ENCODE data around the gene TNK1.

The TNK1 gene

GRCh38 chr17:7354262-7354843 is 26.5 kb upstream of the TNK1 start:
- H3K9me3 ChIP-seq (ENCODE audit: low read length) = no peaks in the 10 kb centered on the region
- peaks cover 5% of the 10 kb centered on the region; the same call in 1 of the 2 replicates for H3F3A ChIP-seq (ENCODE audit: insufficient read depth, low read length)
- peaks cover 35% of the 10 kb centered on the region for H3K4me1 ChIP-seq (ENCODE audit: insufficient read depth, low read length, severe bottlenecking)
- peaks cover 5% of the 10 kb centered on the region; the same call in 1 of the 2 replicates for H3K27me3 ChIP-seq (ENCODE audit: insufficient read depth, low read length)
- no peak overlapping the region for H3K4me2 ChIP-seq (ENCODE audit: low read length)
- H3K27ac ChIP-seq (ENCODE audit: low read depth, low read length, poor library complexity, severe bottlenecking) = no peak overlapping the region
- no peaks in the 10 kb centered on the region for H3K36me3 ChIP-seq (ENCODE audit: insufficient read depth, low read length)
- H4K20me1 ChIP-seq (ENCODE audit: insufficient read depth, low read length) = no peaks in the 10 kb centered on the region
- H3K9ac ChIP-seq (ENCODE audit: low read length) = no peak overlapping the region
- no peak for TF ChIP-seq EZH2 (IDR thresholded peaks at IDR 0.05; ENCODE audit: borderline replicate concordance, low read length)
- TF ChIP-seq, protein P1, sequence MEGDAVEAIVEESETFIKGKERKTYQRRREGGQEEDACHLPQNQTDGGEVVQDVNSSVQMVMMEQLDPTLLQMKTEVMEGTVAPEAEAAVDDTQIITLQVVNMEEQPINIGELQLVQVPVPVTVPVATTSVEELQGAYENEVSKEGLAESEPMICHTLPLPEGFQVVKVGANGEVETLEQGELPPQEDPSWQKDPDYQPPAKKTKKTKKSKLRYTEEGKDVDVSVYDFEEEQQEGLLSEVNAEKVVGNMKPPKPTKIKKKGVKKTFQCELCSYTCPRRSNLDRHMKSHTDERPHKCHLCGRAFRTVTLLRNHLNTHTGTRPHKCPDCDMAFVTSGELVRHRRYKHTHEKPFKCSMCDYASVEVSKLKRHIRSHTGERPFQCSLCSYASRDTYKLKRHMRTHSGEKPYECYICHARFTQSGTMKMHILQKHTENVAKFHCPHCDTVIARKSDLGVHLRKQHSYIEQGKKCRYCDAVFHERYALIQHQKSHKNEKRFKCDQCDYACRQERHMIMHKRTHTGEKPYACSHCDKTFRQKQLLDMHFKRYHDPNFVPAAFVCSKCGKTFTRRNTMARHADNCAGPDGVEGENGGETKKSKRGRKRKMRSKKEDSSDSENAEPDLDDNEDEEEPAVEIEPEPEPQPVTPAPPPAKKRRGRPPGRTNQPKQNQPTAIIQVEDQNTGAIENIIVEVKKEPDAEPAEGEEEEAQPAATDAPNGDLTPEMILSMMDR (IDR thresholded peaks at IDR 0.05; ENCODE audit: low read length) = no peak
- H3K79me2 ChIP-seq (ENCODE audit: insufficient read depth, low read length) = no peaks in the 10 kb centered on the region
- H2AFZ ChIP-seq (ENCODE audit: low read length) = no peak overlapping the region
- no peak overlapping the region for H3K4me3 ChIP-seq (ENCODE audit: low read depth, low read length, poor library complexity, severe bottlenecking)
- H3K9me2 ChIP-seq (ENCODE audit: low read depth, low read length) = no peaks in the 10 kb centered on the region

DNA sequence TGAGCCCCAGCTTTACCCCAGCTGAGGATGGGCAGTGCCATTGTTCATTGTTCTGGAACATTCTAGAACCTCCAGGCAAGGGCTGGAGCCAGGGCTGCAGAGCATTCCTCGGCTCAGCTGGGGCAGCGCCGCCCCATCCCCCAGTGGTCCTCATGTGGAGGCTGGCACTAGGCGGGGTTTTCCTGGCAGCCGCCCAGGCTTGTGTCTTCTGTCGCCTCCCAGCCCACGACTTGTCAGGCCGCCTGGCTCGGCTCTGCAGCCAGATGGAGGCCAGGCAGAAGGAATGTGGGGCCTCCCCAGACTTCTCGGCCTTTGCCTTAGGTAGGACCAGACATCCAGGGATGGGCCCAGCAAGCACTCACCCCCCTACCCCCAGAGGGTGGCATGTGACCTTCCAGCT is 25.8 kb upstream of the TNK1 start, which contains the start of gene TMEM95:
TMEM95 (plus strand) TSS at position 104 of the 400 bp plus-strand sequence; CDS start at position 153, 49 bp downstream.
- Histone ChIP-seq H3K27ac (ENCODE audit: low read depth, low read length, poor library complexity, severe bottlenecking) (no peak within 1 kb of the TSS), H3K4me3 (ENCODE audit: low read depth, low read length, poor library complexity, severe bottlenecking) (no peak within 1 kb of the TSS)

GRCh38 chr17:7355573-7355972 is 25.3 kb upstream of the TNK1 start:
- Histone ChIP-seq H3F3A (ENCODE audit: insufficient read depth, low read length) (no peaks in the 10 kb centered on the region), H3K79me2 (ENCODE audit: insufficient read depth, low read length) (no peaks in the 10 kb centered on the region), H3K9ac (ENCODE audit: low read length) (no peak overlapping the region), H3K4me2 (ENCODE audit: low read length) (no peak overlapping the region), H3K27me3 (ENCODE audit: insufficient read depth, low read length) (peaks cover 5% of the 10 kb centered on the region; the same call in 1 of the 2 replicates), H3K36me3 (ENCODE audit: insufficient read depth, low read length) (no peaks in the 10 kb centered on the region), H3K27ac (ENCODE audit: low read depth, low read length, poor library complexity, severe bottlenecking) (no peak overlapping the region), H4K20me1 (ENCODE audit: insufficient read depth, low read length) (no peaks in the 10 kb centered on the region), H3K9me3 (ENCODE audit: low read length) (no peaks in the 10 kb centered on the region), H3K9me2 (ENCODE audit: low read depth, low read length) (no peaks in the 10 kb centered on the region), H3K4me3 (ENCODE audit: low read depth, low read length, poor library complexity, severe bottlenecking) (no peak overlapping the region), H3K4me1 (ENCODE audit: insufficient read depth, low read length, severe bottlenecking) (peaks cover 24% of the 10 kb centered on the region), H2AFZ (ENCODE audit: low read length) (no peak overlapping the region)
- no peak for TF ChIP-seq EZH2 (IDR thresholded peaks at IDR 0.05; ENCODE audit: borderline replicate concordance, low read length)
- TF ChIP-seq, protein P1 (IDR thresholded peaks at IDR 0.05; ENCODE audit: low read length) = no peak

More for the DNA sequence above, 25.8 kb upstream of the TNK1 start, which contains the start of gene TMEM95:
- Histone ChIP-seq H3K9ac (ENCODE audit: low read length) (no peak within 1 kb of the TSS), H3K79me2 (ENCODE audit: insufficient read depth, low read length) (no peaks in the 10 kb centered on the region), H3K4me1 (ENCODE audit: insufficient read depth, low read length, severe bottlenecking) (peaks cover 28% of the 10 kb centered on the region), H3K4me2 (ENCODE audit: low read length) (no peak within 1 kb of the TSS), H3K9me3 (ENCODE audit: low read length) (no peaks in the 10 kb centered on the region), H4K20me1 (ENCODE audit: insufficient read depth, low read length) (no peaks in the 10 kb centered on the region), H2AFZ (ENCODE audit: low read length) (no peak within 1 kb of the TSS), H3K27me3 (ENCODE audit: insufficient read depth, low read length) (peaks cover 5% of the 10 kb centered on the region; the same call in 1 of the 2 replicates), H3F3A (ENCODE audit: insufficient read depth, low read length) (no peaks in the 10 kb centered on the region), H3K9me2 (ENCODE audit: low read depth, low read length) (no peaks in the 10 kb centered on the region), H3K36me3 (ENCODE audit: insufficient read depth, low read length) (no peaks in the 10 kb centered on the region)
- TF ChIP-seq EZH2 (IDR thresholded peaks at IDR 0.05; ENCODE audit: borderline replicate concordance, low read length) = no peak
- TF ChIP-seq, protein P1 (IDR thresholded peaks at IDR 0.05; ENCODE audit: low read length) = no peak
